GM21619 (cell line): Measurements from ENCODE around the gene MGA.

Experiments used
- ATAC-seq: cut with Tn5 transposase; IDR thresholded peaks from one replicate; pipeline ENCODE4 v1.9.1; 2021; ENCODE audit not compliant: unreplicated experiment

The MGA gene

DNA sequence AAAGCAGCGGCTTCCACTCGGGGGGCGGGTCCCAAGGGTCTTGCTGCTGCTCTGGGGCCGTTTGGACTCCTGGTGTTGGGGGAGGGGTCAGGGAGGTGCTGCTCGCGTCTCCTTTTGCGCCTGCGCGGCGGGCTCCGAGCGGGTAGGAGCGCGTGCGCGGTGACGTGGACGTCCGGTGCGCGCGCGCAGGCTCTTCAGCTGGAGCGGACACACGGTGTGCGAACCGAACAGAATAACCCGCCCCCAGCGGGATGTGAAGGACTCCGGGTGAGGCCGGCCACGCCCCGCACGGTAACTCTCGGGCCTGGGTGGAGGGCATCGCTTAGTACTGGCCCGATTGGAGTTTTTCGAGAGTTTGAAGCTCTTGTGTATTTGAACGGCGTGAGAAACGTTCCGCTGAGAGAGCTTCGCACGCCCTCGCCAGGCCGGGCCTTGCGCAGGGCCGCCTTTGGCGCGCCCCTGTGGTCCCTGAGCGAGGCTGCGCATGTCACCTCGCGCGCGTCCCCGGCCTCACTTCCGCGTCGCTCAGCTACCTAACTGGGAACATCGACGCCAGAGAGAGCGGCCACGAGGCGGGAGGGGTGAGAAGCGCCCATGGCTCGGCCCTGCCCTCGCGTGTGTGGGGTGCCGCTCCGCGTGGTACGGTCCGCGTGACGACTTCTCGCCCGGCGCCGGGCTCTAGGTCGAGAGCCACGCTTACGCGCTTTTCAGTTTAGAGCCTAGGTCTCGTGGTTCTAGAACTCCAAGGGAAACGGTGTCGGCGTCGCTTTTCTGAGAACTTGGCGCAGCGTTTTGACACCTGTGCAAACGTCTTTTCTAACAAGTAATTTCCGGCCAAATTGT, at the start of gene MGA:
Gene MGA, plus strand, starts transcription at position 171 of the 843 bp plus-strand sequence.
- peak; percentile 68 for ATAC-seq

DNA sequence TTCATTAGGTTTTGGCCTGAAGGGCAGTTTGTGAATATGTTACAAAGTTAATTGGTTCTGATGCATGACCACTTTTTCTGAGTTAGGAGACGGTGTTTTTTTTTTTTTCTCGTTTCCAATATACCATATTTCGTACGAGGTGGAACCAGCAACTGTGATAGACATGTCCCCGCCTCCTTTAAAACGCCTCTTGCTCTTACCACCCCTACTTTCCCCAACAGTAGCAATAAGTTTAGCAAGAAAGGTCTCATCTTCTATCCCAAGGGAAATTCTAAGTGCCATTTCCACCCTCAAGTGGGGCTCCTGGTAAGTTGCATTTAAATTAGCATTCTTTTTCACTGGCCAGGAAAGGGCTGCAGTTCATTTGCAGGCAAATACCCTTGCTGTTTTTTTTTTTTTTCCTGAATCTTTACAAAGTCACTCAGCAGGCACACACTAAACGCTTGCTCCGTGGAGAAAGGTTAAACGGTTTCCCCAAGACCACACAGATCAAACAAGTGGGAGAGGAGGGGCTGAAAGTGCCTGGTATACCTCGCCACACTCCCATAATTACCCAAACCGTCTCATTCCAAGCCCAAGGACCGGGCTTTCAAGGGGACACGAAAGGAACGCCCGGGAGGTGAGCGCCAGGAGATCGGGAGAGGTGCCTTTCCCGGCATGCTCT, 39.5 kb upstream of the MGA start:
- no peak for ATAC-seq

DNA sequence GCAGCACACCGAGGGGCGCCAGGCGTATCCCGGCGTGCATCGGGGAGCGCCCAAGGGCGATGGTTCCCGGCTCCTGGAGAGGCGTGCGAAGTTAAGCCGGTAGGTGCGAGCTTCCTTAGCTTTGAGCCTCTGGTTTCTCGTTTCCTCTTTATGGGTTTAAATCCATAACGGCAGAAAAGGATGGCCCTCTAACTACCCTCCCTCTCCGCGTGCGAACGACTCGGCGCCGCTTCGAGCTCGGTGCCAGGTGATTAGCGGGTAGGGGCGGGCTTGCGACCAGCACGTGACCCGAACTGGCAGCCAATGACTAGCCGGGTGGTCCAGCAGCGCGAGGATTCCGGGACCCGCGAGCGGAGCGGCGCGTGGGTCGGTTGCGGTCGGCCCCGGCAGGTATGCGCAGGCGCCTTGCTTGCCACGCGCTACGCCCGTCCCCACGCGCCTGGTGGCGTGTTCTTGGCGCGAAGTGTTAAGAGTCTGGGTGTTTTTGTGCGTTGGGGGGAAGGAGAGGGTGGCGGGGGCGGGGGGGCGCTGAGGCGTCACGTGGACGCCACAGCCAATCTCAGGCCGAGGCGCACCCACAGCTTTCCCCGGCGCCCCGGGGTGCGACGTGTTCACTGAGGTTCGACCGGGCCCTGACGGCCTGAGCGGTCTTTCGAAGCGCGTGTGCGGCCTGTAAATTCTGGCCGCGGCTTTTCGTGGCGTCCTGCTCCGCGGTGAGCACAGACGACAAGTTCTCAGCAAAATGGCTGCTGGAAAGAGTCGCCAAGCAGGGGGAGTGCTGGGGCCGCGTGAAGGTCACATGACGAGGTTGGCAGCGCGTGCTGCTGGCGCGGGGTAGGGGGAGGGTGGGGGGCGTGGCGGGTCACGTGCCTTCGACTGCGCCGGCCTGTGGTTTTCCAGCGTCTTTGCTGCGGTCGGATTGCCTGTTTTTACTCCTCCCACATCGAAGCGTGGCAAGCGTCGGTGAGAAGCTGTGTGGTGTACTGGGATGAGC, 38.7 kb upstream of the MGA start:
- ATAC-seq, result no peak

DNA sequence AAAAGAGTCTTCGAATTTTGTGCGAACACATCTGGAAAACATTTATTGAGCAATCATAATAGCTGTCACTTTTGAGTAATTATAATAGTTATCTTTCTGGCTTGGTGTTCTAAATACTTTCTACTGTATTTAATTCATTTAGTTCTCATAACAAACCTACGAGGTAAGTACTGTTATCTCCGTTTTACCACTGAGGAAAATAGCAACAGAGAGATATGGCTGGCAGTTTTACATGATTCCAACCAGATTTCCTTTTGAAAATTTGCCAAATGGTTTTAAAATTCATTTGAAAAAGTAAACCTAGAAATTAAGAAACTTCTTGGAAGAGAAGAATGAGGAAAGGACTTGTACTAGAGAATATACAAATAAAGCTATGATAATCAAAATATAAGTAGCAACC, 37.3 kb upstream of the MGA start:
- ATAC-seq, result no peak

DNA sequence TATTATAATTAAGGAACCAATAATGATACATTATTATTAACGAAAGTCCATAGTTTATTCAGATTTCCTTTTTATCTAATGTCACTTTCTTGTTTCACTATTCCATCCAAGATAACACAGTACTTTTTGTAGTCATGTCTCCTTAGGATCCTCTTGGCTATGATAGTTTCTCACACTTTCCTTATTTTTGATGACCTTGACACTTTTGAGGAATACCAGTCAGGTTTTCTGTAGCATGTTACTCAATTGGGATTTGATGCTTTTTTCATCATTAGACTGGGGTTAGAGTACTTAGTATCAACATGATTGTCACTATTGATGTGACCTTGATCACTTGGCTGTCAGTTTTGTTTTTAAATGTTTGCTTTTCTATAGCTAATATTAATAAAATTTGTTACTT, 33.0 kb upstream of the MGA start:
- no peak for ATAC-seq

DNA sequence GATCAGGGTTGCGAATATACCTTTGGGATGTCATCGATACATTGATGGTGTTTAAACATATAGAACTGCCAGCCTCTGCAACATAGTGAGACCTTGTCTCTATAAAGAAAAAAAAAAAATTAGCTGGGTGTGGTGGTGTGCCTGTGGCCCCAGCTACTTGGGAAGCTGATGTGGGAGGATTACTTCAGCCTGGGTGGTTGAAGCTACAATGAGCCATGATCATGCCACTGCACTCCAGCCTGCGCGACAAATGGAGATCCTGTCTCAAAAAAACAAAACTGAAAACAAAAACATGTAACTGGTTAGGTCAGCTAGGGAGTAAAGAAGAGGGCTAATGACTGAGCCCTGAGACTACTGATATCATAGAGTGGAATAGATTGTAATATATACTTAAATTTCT, 30.7 kb upstream of the MGA start:
- no peak for ATAC-seq

DNA sequence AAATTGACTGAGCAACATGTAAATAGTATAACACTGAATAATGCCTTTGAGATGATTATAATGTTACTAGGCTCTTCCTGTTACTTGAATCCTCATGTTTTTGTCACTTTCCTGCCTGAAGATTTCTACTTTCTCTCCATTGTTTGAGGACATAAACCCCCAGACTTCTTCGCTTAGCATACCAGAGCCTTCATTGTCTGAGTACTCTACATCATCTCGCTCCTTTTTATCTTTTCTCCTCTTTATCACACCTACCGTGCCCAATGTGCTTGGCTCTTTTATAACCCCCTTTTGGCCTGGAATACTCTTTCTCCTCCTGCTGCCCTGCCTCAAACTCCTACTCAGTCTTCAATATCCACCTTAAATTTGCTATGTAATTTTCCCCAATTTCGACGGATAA, 30.3 kb upstream of the MGA start:
- no peak for ATAC-seq

DNA sequence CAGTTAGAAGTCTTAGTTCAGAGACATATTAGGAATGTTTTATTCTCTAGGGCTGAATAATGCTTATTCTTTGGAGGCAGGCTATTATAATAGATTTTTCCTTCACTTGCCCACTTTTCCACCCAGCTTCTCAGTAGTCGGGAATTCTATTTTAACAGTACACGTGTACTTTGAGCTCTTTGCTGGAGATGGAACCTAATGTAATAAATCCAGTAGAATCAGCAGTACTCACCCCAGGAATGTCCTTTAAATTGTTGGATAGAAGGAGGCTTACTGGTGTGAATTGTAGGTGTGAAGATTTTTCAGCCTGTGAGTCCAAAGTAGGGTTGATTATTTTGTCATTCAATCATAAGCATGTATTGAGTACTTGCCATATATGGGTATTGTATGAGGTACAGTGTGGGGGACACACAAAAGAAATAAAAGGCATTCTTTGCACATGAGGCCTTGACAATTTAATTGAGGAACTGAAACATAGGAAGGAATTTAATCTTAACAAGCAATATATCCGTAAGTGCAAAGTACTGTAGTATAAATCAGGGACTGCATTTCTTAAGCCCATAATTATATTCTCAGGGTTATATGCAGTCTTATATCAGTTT, 29.5 kb upstream of the MGA start:
- ATAC-seq, result no peak

DNA sequence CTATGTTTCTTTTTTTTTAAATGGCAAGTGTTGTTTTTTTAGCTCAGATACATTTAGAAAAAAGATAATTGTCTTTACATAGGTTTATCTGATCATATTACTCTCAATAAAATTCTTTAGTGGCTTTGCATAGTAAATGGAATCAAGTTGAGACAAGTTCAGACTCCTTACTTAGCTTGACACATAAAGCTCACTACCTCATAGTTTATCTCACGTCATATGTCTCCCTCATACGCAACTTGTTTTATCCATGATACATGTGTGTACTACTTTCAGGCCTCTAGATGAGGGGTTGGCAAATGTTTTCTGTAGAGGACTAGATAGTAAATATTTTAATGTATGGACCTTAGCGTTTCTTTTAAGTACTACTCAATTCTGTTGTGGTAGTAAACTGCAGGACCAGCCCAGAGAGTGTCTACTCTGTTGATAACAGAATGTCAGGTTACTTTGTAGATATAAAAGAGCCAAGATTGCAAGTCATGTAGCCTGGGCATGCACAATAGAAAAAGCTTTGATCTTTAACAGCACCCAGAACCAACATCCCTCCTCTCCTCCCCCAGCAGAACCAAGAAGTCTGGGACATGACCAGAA, 28.2 kb upstream of the MGA start:
- ATAC-seq, result no peak

DNA sequence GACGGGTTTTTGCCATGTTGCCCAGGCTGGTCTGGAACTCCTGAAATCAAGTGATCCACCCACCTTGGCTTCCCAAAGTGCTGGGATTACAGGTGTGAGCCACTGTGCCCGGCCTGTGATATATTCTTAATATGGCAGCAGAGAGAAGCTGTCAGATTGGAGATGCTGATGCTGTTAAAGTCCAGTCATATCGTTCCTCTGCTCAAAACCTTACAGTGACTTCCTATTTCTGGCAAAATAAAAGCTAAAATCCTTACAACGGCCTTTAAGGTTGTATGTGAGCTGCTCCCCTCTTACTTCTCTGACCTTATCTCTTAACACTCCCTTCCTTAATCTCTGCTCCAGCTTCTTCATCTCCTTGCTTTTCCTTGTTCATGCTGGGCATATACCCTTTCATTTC, 26.6 kb upstream of the MGA start:
- no peak for ATAC-seq

DNA sequence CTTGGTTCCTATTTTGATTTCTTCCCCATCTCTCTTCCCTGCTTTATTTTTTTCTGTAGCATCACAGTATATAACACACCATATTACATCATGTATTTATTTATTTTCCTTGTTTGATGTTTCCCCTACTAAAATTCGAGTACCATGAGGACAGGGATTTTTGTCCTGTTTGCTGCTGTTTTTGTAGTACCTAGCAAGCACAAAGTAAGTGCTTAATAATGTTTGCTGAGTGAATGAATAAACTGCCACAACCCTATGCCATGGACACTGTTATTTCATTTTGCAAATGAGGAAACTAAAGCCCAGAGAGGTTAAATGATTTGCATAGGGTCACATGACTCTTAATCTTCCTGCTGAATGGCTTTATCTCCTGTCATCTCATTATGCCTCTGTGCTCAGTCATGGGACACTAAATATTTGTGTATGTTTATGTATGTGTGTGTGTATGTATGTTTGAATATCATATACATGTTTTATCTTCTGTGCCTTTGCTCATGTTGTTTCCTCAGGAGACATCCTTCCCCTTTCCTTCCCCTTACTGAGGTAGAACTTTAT, 26.1 kb upstream of the MGA start:
- ATAC-seq, result no peak

DNA sequence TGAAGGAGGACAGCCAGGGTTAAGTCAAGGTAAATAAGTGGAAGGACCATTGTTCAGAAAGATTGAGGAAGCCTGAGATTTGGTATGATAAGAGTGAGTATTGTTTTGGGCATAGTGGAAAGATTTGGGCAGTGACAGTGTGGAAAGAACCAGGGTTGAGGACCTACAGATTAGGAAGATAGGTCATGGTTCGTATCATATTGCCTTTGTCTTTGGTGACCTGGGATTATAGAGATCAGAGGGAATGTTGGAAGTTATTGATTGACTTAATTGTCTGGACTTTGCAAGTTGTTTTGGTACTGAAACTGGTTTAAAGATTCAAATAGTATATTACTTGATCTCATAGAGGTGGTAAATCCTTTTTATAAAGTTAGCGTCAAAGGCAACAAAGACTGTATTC, 23.1 kb upstream of the MGA start:
- no peak for ATAC-seq

DNA sequence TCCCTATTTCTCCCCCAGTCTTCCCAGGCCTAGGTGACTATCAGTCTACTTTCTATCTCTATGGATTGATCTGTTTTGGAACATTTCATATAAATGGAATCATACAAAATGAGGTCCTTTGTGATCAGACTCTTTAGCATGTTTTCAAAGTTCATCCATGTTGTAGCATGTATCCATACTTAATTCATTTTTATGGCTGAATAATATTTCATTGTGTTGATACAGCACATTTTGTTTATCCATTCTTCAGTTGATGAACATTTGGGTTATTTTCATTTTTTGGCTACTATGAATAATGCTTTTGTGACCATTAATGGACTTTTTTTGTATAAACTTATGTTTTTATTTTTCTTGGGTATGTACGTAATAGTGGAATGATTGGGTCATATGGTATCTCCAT, 19.2 kb upstream of the MGA start:
- ATAC-seq, result no peak

DNA sequence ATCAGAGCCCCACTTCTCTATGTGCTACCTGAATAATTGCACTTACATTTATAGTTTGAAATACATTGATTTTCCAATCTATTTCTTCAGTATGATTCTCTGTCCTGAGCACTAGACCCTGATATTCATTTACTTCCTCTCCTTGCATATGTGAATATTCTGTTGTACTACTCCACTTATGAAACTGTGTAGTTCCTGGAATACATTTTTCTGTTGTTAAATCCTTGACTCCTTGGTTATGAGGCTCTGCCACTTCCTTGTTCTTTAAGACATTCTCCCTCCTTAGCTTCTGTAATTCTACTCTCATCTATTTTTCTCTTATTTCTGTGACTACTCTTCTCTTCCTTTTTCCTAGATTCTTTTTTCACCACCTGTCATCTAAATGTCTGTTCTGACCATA, 12.9 kb upstream of the MGA start:
- ATAC-seq, result no peak

DNA sequence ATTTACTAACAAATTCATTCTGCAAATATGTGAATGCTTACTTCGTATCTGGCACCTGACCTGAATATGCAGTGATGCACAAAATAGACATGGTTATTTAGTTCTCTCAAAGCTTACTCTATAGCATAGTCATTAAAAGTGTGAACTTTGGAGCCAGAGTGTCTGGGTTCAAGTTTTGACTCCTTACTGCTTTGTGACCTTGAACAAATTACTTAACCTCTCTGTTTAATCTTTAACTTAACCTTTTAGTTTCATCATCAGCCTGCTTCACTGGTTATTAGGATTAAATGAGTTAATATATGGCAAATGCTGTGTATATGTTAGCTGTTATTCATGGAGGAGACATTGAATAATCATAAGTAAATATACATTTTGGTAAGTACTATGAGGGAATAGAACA, 12.1 kb upstream of the MGA start:
- no peak for ATAC-seq

DNA sequence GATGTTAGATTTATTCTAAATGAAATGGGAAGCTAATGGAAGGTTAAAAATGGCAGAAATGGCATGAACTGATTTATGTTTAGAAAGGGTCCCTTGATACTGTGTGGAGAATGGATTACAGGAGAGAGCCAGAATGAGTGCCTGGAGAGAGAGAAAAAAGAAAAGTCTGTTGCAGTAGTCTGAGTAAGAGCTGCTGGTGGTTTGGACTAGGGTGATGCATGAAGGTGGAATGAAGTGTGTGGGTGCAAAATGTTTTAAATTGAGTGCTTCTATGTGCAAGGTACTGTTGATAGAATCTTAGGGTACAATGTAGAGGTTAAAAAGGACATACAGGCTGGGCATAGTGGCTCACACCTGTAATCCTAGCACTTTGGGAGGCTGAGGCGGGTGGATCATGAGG, 11.4 kb upstream of the MGA start:
- no peak for ATAC-seq

DNA sequence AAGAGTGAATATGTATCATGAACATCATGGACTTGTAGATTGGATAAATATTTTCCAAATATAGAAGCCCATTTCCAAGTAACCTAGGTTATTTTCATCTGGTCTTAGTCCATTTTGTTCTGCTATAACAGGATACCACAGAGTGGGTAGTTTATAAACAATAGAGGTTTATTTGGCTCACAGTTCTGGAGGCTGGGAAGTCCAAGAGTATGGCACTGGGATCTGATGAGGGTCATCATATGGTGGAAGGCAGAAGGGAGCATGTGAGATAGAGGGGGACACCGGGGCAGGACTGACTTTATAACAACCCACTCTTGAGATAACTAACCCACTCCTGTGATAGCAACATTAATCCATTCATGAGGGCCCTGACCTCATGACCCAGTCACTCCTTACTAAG, 9.4 kb upstream of the MGA start:
- ATAC-seq, result no peak

DNA sequence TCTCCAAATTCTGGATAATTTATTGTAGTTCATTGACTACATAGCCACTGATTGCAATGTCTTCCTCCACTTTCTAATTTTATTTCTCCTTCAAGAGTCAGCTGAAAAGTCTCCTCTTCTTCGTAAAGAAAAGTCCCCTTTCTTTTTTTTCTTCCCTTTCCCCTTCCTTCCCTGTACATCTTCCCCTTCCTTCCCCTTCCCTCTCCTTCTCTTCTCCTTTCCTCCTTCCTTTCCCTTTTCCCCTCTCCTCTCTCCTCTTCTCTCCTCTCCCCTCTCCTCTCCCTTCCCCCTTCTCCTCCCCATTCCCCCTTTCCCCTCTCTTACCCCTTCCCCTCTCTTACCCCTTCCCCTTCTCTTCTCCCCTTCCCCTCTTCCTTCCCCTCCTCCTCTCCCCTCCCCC, 8.8 kb upstream of the MGA start:
- ATAC-seq, result no peak

DNA sequence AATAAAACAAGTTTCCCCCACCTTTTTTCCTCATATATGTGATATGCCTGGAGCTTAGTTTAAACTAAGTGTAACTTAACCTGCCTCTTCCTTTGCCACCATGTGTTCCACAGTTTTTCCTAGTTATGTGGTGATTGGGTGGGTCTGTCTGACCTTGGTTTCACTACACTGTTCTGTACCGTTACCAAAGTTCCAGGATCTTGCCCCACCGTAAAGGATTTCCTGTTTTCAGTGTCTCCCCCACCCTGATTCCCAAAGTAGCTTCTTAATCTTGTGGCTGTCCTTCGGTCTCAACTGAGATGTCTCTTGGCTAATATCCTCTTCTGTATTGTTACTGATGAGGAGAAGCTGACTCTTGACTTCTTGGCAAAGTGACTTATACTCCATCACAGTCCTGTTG, 6.4 kb upstream of the MGA start:
- no peak for ATAC-seq

DNA sequence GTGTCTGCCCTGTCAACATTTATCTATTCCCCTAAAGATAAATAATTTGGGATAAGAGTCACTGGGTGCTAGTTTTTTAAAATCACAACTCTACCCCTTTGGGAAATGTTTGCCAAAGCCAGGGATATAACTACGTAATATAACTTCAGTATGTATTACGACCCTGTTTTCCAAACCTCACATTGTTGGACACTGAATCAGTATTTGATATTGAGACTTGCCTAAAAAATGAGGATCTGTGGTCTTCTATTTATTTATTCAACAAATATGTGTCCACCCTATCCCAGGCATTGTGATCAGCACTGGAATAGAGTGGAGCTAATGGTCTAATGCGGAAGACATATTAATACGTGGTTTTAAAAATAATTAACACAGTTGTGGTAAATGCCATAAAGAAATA, 4.5 kb upstream of the MGA start:
- no peak for ATAC-seq
